Fibroblast of skin of scalp (primary cell): ENCODE data around the gene TNPO3.

ENCODE experiments used
- DNase-seq: peaks from one replicate; pipeline ENCODE4 v3.0.0-alpha.2; 2013

The TNPO3 gene

DNA sequence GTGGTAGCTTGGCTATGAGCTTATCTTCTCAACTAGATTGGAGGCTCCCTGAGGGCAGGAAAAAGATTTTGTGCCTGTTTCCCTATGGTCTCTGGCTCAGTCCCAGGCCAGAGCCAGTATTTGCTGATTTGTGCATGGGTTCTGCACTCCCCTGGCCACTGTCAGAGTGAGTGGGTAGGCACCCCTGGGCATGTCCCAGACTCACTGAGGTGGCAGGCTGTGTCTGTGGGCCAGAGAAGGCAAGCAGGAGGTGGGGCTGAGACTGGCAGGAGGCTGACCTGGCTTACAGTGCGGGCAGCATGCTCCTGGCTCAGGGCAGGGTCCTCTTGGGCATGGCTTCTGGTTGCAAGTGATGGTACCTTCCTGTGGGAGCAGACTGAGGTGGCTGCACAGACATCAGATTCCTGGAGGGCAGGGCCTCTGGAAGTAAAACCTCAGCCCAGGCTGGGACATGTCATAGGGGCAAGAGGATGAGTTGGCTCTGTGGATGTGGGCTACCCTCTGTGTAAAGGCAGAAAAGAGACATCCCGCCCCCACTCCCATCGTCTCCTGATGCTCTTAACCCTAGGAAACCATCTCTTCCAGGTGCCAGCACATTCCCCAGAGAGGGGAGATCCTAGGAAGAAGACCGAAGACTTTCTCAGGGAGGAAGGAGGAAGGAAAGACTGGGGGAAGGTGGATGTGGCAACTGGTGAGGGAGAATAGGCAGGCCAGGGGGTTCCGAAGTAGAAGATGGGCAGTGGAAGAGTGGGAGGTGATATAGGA lies 148.7 kb downstream of the TNPO3 start:
- DNase-seq, result no peak

DNA sequence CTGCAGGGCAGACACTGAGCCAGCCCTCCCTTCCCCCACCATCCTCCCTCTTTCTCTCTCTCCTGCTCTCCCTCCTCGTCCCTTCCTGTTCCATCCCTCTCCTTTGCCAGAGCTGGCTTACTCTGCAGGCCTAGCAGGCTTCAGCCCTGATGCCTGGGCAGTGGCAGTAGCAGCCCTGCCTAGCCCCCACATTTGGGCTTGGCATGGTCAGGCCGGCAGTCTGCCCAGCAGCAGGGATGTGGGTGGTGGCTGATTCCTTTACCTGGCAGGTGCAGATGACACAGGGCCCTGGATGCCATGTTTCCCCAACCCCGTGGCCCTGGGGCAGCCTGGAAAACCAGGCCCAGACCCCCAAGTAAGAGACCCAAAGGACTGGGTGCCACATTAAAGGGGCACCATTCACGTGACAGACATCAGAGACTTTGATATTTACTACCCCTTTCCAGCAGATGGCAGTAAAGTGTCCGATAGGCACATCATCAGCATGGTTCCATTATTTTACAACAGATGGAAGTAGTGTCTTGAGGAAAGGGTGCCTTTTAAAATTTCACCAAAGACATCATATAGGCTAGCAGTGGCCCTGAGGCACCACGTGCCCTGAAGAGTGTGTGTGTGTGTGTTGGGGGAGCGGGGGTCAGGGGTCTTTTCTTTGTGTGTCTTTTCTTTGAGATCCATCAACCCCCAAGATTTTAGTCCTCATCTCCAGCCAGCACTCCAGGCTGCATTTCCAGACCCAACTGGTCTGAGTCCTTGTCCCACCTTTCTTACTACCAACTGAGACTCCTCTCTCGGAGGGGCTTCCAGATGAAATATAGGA lies 150.3 kb downstream of the TNPO3 start:
- peak; percentile 53 for DNase-seq
